OCI-LY7 (cell line): Measurements from ENCODE around the gene LRRC4C. TPM values are rescaled to one million over a fixed set of nuclear protein-coding genes. Genes with fewer than 3 reads are reported as not detected.
"Not testable (repeated sequence)": the region's sequence is repeated elsewhere in the genome, so short reads cannot be mapped to it uniquely, and the experiment has no call there.

Experiments used
- BruUV-seq: library from RNA; stranded (reverse); fragments of 400-500 nt; replicated peaks from 2 replicates; lab custom pipeline; 2021; lab: Mats Ljungman, UMichigan
- CTCF ChIA-PET: fragments of 300-600 bp; sonication (Branson Sonifier 250); formaldehyde crosslinking; loops from one replicate; lab custom pipeline; 2022; ENCODE audit warnings: antibody characterized with exemption; ENCODE audit not compliant: unreplicated experiment; lab: Charles Lee
- POLR2A ChIA-PET: fragments of 300-600 bp; sonication (Branson Sonifier 250); formaldehyde crosslinking; loops from one replicate; lab custom pipeline; 2022; ENCODE audit warnings: antibody characterized with exemption; lab: Charles Lee
- DNase-seq: peaks from one replicate; pipeline ENCODE4 v3.0.0-alpha.2; 2015; ENCODE audit warnings: low spot score
- H2AFZ ChIP-seq: fragments of 200-600 bp; sonication (generic), shearing (Covaris generic); 2 replicates; pipeline ENCODE4 v1.6.1; 2014; ENCODE audit warnings: mild to moderate bottlenecking, antibody characterized with exemption, low read length, moderate library complexity
- H3K27ac ChIP-seq: fragments of 200-600 bp; sonication (generic); 2 replicates; pipeline ENCODE4 v1.5.1; 2014; ENCODE audit warnings: mixed run types, low read depth, mild to moderate bottlenecking, moderate library complexity, low read length, inconsistent platforms; ENCODE audit not compliant: poor library complexity, severe bottlenecking
- H3K36me3 ChIP-seq: fragments of 200-600 bp; sonication (generic); 2 replicates; pipeline ENCODE4 v1.6.1; 2014; ENCODE audit warnings: mild to moderate bottlenecking, antibody characterized with exemption, low read length, moderate library complexity, mixed read lengths; ENCODE audit not compliant: insufficient read depth
- H3K4me1 ChIP-seq: fragments of 200-600 bp; sonication (generic); 2 replicates; pipeline ENCODE4 v1.5.1; 2014; ENCODE audit warnings: mild to moderate bottlenecking, low read length; ENCODE audit not compliant: insufficient read depth, poor library complexity, severe bottlenecking
- H3K4me2 ChIP-seq: fragments of 200-600 bp; sonication (generic); 2 replicates; pipeline ENCODE4 v1.6.1; 2014; ENCODE audit warnings: mild to moderate bottlenecking, low read length
- H3K4me3 ChIP-seq: fragments of 200-600 bp; sonication (generic); 2 replicates; pipeline ENCODE4 v1.5.1; 2014; ENCODE audit warnings: mild to moderate bottlenecking, low read depth, low read length; ENCODE audit not compliant: poor library complexity, severe bottlenecking
- H3K79me2 ChIP-seq: fragments of 200-600 bp; sonication (generic); 2 replicates; pipeline ENCODE4 v1.6.1; 2016; ENCODE audit warnings: low read depth, mild to moderate bottlenecking, low read length, moderate library complexity, mixed read lengths; ENCODE audit not compliant: insufficient read depth
- H3K9me2 ChIP-seq: fragments of 200-600 bp; sonication (generic); 2 replicates; pipeline ENCODE4 v1.6.1; 2016; ENCODE audit warnings: mild to moderate bottlenecking, low read length, mixed read lengths; ENCODE audit not compliant: insufficient read depth
- H3K9me3 ChIP-seq: fragments of 200-600 bp; sonication (generic); 2 replicates; pipeline ENCODE4 v1.6.1; 2014; ENCODE audit warnings: mild to moderate bottlenecking, mixed run types, low read length, mixed read lengths
- H4K20me1 ChIP-seq: fragments of 200-600 bp; sonication (generic); 2 replicates; pipeline ENCODE4 v1.6.1; 2014; ENCODE audit warnings: mild to moderate bottlenecking, antibody characterized with exemption, low read length, moderate library complexity, mixed read lengths; ENCODE audit not compliant: insufficient read depth
- CTCF ChIP-seq: fragments of 200-600 bp; sonication (generic); conservative IDR thresholded peaks from 2 replicates; pipeline ENCODE4 v1.5.1; 2014; ENCODE audit warnings: mild to moderate bottlenecking, antibody characterized with exemption, low read length, moderate library complexity, mixed read lengths
- EZH2phosphoT487 ChIP-seq: fragments of 200-600 bp; sonication (generic); IDR thresholded peaks from 2 replicates; pipeline ENCODE4 v1.6.1; 2018; ENCODE audit warnings: low read depth, borderline replicate concordance, mild to moderate bottlenecking, mixed run types, antibody characterized with exemption, low read length, moderate library complexity, mixed read lengths
- intact Hi-C: fragments of 100-400 bp; cut with micrococcal nuclease; formaldehyde crosslinking; loops from one replicate; pipeline ENCODE4 v1.10.0; 2022; ENCODE audit not compliant: unreplicated experiment
- total RNA-seq, 2 experiments: library from RNA; depleted of rRNA in 1 of 2; stranded (reverse); fragments of >200 nt in 1 of 2; shearing (Covaris generic) in 1 of 2; gene quantifications; 2 replicates each; pipeline ENCODE4 v1.2.3, GENCODE V29; 2014 to 2022

Gene LRRC4C
- total RNA-seq, 2 experiments from 2014 or later = not detected

DNA sequence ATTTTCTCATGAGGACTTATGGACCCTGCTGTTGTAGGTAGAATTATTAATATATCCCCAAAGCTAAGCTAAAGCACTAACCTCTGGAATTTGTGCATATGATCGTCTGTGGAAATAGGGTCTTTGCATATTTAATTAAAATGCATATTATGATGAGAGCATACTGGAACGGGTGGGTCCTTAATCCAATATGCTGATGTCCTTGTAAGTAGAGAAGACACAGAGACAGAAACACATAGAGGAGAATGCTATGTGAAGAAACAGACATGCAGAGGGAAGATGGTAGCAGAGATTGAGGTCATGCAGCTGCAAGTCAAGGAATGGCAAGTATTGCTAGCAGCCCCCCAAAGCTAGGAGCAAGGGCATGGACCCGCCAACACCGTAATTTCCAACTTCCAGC, 439.2 kb downstream of the LRRC4C start:
- no peaks in the 10 kb centered on the region for H4K20me1 ChIP-seq
- H3K4me2 ChIP-seq = no peak overlapping the region
- no peak overlapping the region for H2AFZ ChIP-seq
- DNase-seq = no peak
- no peaks in the 10 kb centered on the region for H3K79me2 ChIP-seq
- no TSS peak for BruUV-seq
- H3K36me3 ChIP-seq = no peaks in the 10 kb centered on the region
- no peaks in the 10 kb centered on the region for H3K9me2 ChIP-seq
- intact Hi-C loops = no loop called here
- H3K9me3 ChIP-seq = no peaks in the 10 kb centered on the region
- no peaks in the 10 kb centered on the region for H3K4me1 ChIP-seq
- H3K4me3 ChIP-seq = no peak overlapping the region
- ChIA-PET POLR2A (no interaction called here), CTCF (no interaction called here)
- H3K27ac ChIP-seq = no peak overlapping the region
- no peak for TF ChIP-seq EZH2phosphoT487
- TF ChIP-seq CTCF = no peak

GRCh38 chr11:41019666-41020065, 439.8 kb downstream of the LRRC4C start:
- H3K4me1 ChIP-seq, H3K4me3 ChIP-seq, H3K9me2 ChIP-seq, BruUV-seq, H3K9me3 ChIP-seq, H2AFZ ChIP-seq, H3K4me2 ChIP-seq, H3K79me2 ChIP-seq, H4K20me1 ChIP-seq, H3K27ac ChIP-seq, intact Hi-C loops, CTCF ChIA-PET, H3K36me3 ChIP-seq, DNase-seq: not testable (repeated sequence)
- POLR2A ChIA-PET = interaction anchor here (0.7 kb wide), 1 partner anchor 11 kb away, joined by 5 read pairs; no protein-coding TSS in a partner anchor

DNA sequence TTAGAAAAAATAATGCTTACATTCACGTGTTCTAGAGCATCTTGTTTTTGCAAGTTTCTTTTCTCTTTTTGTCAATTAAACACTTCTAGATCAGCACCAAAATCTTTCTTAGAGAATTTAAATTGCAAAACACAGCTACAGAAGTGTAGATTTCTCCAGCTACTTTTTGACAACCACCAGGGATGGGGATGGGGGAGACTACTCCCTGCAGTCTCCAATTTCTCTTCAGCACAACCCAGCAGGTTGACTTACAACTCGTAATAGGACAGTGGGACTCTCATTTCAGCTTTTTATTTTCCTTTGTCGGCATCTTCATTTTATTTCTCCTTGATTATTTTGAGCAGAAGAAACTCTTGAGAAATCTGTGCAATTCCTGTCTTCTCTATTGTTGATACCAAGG, 441.2 kb downstream of the LRRC4C start:
- Histone ChIP-seq H4K20me1 (no peaks in the 10 kb centered on the region), H2AFZ (no peak overlapping the region), H3K9me3 (no peaks in the 10 kb centered on the region), H3K79me2 (no peaks in the 10 kb centered on the region), H3K4me2 (no peak overlapping the region), H3K9me2 (no peaks in the 10 kb centered on the region), H3K27ac (no peak overlapping the region), H3K4me3 (no peak overlapping the region), H3K36me3 (no peaks in the 10 kb centered on the region), H3K4me1 (no peaks in the 10 kb centered on the region)
- ChIA-PET CTCF (no interaction called here), POLR2A (interaction anchor here (0.5 to 1.1 kb wide), 5 partner anchors 13 to 96 kb away, joined by 3 to 4 read pairs (median 3); no protein-coding TSS in a partner anchor)
- no peak for DNase-seq
- no TSS peak for BruUV-seq
- intact Hi-C loops = no loop called here
- TF ChIP-seq CTCF = no peak
- TF ChIP-seq EZH2phosphoT487 = no peak
